Measurements from ENCODE around the gene RFTN1.

DNA sequence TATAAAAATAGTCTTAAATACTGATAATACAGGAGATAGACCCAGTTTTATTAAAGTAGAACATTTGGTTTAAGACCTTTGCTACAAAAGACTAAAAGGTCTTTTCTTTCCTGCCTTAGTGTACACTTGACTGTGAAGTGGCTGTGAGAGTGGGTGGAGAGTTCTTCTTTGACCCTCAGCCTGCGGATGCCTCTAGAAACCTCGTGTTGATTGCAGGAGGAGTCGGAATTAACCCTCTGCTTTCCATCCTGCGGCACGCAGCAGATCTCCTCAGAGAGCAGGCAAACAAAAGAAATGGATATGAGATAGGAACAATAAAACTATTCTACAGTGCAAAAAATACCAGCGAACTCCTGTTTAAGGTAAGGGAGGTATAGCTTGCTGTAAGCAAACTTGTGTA, 212.0 kb downstream of the RFTN1 start:
- TF ChIP-seq POLR2A (IDR thresholded peaks at IDR 0.05; ENCODE audit: low read depth, low read length) (no peak), TAF1 (IDR thresholded peaks at IDR 0.05; ENCODE audit: low read depth, low read length) (no peak), POLR2AphosphoS5 (IDR thresholded peaks at IDR 0.05; ENCODE audit: low read depth, low read length) (no peak), SPI1 (IDR thresholded peaks at IDR 0.05; ENCODE audit: low read depth, low read length) (no peak), PAX5 (IDR thresholded peaks at IDR 0.05; ENCODE audit: insufficient read depth, low read length, severe bottlenecking) (no peak), POU2F2 (IDR thresholded peaks at IDR 0.05; ENCODE audit: low read depth, low read length) (no peak)
